Upper lobe of left lung (tissue), 4 donors: ENCODE results near the gene HDAC1.

ENCODE experiments used
- EP300 ChIP-seq, 4 donors: sonication (generic); formaldehyde crosslinking; IDR thresholded peaks; one replicate each; pipeline ENCODE4 v1.5.1; 2017; ENCODE audit warnings: antibody characterized with exemption in 4 of 4, control low read depth in 2 of 4
- POLR2A ChIP-seq, 4 donors: fragments of 450-650 bp; IDR thresholded peaks; one replicate each; pipeline ENCODE4 v1.5.1; 2016 to 2017; ENCODE audit warnings: antibody characterized with exemption in 4 of 4, mild to moderate bottlenecking in 2 of 4
- POLR2AphosphoS5 ChIP-seq, 2 donors: sonication (generic); formaldehyde crosslinking; IDR thresholded peaks; one replicate each; pipeline ENCODE4 v1.5.1; 2017; ENCODE audit warnings: antibody characterized with exemption in 2 of 2
- TF ChIP-seq, protein P1 (sequence below), 6 experiments: fragments of 450-650 bp in 4 of 6; fragments of 200-600 bp in 2 of 6; sonication (generic) in 2 of 6; IDR thresholded peaks; one replicate each; pipeline ENCODE4 v1.5.1; 2016 to 2019; ENCODE audit warnings: antibody characterized with exemption in 6 of 6

DNA sequence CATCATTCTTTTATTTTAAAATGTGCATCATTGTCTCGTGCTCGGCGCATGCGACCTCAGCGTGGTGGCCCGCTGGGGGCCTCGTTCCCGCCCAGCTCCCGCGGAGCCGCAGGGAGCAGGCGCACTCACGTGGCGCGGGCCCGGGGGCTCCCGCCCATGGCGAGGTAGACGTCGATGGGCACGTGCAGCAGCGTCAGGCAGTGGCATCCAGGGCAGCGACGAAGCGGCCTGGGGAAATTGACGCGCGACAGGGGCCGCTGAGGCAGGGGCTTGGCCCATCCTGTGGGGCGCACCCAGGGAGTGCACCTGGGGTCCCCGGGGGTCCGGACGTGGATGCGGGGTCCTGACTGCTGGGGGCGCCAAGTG, 69.4 kb downstream of the HDAC1 start:
- no peak for TF ChIP-seq POLR2A (IDR thresholded peaks at IDR 0.05)
- TF ChIP-seq, protein P1, sequence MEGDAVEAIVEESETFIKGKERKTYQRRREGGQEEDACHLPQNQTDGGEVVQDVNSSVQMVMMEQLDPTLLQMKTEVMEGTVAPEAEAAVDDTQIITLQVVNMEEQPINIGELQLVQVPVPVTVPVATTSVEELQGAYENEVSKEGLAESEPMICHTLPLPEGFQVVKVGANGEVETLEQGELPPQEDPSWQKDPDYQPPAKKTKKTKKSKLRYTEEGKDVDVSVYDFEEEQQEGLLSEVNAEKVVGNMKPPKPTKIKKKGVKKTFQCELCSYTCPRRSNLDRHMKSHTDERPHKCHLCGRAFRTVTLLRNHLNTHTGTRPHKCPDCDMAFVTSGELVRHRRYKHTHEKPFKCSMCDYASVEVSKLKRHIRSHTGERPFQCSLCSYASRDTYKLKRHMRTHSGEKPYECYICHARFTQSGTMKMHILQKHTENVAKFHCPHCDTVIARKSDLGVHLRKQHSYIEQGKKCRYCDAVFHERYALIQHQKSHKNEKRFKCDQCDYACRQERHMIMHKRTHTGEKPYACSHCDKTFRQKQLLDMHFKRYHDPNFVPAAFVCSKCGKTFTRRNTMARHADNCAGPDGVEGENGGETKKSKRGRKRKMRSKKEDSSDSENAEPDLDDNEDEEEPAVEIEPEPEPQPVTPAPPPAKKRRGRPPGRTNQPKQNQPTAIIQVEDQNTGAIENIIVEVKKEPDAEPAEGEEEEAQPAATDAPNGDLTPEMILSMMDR (IDR thresholded peaks at IDR 0.05), result no peak
- TF ChIP-seq POLR2AphosphoS5 (IDR thresholded peaks at IDR 0.05), result no peak
- no peak for TF ChIP-seq EP300 (IDR thresholded peaks at IDR 0.05)
